PC-3 (cell line): Measurements from ENCODE around the gene SSBP2. TPM values are rescaled to one million over a fixed set of nuclear protein-coding genes. Genes with fewer than 3 reads are reported as not detected.

Source experiments
- ATAC-seq: fragments of 200-7000 bp; cut with Tn5 transposase; 2 replicates; pipeline ENCODE4 v1.9.1; 2020; ENCODE audit warnings: mild to moderate bottlenecking, moderate library complexity
- BruUV-seq: library from RNA; stranded (reverse); fragments of 400-500 nt; replicated peaks from 2 replicates; lab custom pipeline; 2021; lab: Mats Ljungman, UMichigan
- CTCF ChIA-PET: fragments of 300-600 bp; sonication (Branson Sonifier 250); formaldehyde crosslinking; loops from one replicate; lab custom pipeline; 2022; ENCODE audit warnings: antibody characterized with exemption; lab: Charles Lee
- POLR2A ChIA-PET: fragments of 300-600 bp; sonication (Branson Sonifier 250); formaldehyde crosslinking; loops from one replicate; lab custom pipeline; 2022; ENCODE audit warnings: antibody characterized with exemption; ENCODE audit not compliant: unreplicated experiment; lab: Charles Lee
- DNase-seq: peaks from one replicate; pipeline ENCODE4 v3.0.0-alpha.2; 2015
- H2AFZ ChIP-seq: fragments of 300-600 bp; sonication (generic); 2 replicates; pipeline ENCODE4 v1.6.0; 2016; ENCODE audit warnings: antibody characterized with exemption, low read length
- H3F3A ChIP-seq: fragments of 300-600 bp; sonication (generic); one replicate; pipeline ENCODE4 v1.6.0; 2017; ENCODE audit warnings: antibody characterized with exemption, low read length, control low read depth, mild to moderate bottlenecking; ENCODE audit not compliant: unreplicated experiment
- H3K27ac ChIP-seq: fragments of 300-600 bp; sonication (generic); 2 replicates; pipeline ENCODE4 v1.5.1; 2016; ENCODE audit warnings: mild to moderate bottlenecking, low read length
- H3K27me3 ChIP-seq: fragments of 300-600 bp; sonication (generic); 2 replicates; pipeline ENCODE4 v1.6.1; 2016; ENCODE audit warnings: low read length, mixed read lengths
- H3K36me3 ChIP-seq: fragments of 300-600 bp; sonication (generic); 2 replicates; pipeline ENCODE4 v1.6.1; 2016; ENCODE audit warnings: low read depth, mixed run types, low read length, mixed read lengths
- H3K4me1 ChIP-seq: fragments of 300-600 bp; sonication (generic); 2 replicates; pipeline ENCODE4 v1.5.1; 2016; ENCODE audit warnings: low read length; ENCODE audit not compliant: insufficient read depth
- H3K4me2 ChIP-seq: fragments of 300-600 bp; sonication (generic); 2 replicates; pipeline ENCODE4 v1.6.0; 2016; ENCODE audit warnings: low read length
- H3K4me3 ChIP-seq: fragments of 300-600 bp; sonication (generic); 2 replicates; pipeline ENCODE4 v1.5.1; 2016; ENCODE audit warnings: mild to moderate bottlenecking, low read length, mixed read lengths
- H3K79me2 ChIP-seq: fragments of 300-600 bp; sonication (generic); 2 replicates; pipeline ENCODE4 v1.6.1; 2017; ENCODE audit warnings: low read length, mixed read lengths
- H3K9ac ChIP-seq: fragments of 300-600 bp; sonication (generic); 2 replicates; pipeline ENCODE4 v1.6.0; 2016; ENCODE audit warnings: mild to moderate bottlenecking, low read length
- H3K9me2 ChIP-seq: fragments of 300-600 bp; sonication (generic); replicated peaks from 2 replicates; pipeline ENCODE4 v1.6.1; 2016; ENCODE audit warnings: mixed run types, low read length, mixed read lengths
- H3K9me3 ChIP-seq: fragments of 300-600 bp; sonication (generic); 2 replicates; pipeline ENCODE4 v1.6.1; 2016; ENCODE audit warnings: low read length, mixed read lengths
- H4K20me1 ChIP-seq: fragments of 300-600 bp; sonication (generic); 2 replicates; pipeline ENCODE4 v1.6.1; 2016; ENCODE audit warnings: low read length, mixed read lengths
- EZH2 ChIP-seq: fragments of 300-600 bp; sonication (generic); IDR thresholded peaks from one replicate; pipeline ENCODE4 v1.6.1; 2017; ENCODE audit warnings: antibody characterized with exemption, mild to moderate bottlenecking, low read length; ENCODE audit not compliant: unreplicated experiment
- EZH2phosphoT487 ChIP-seq: fragments of 300-600 bp; sonication (generic); IDR thresholded peaks from 2 replicates; pipeline ENCODE4 v1.6.1; 2018; ENCODE audit warnings: mild to moderate bottlenecking, antibody characterized with exemption, low read length, borderline replicate concordance
- intact Hi-C: fragments of 100-400 bp; cut with micrococcal nuclease; formaldehyde crosslinking; loops from 2 replicates; pipeline ENCODE4 v1.9.0; 2023
- total RNA-seq: library from RNA; depleted of rRNA; stranded (reverse); fragments of >200 nt; gene quantifications from 2 replicates; pipeline ENCODE4 v1.2.3, GENCODE V29; 2014
- TF ChIP-seq, protein P1 (sequence below): fragments of 300-600 bp; sonication (generic); conservative IDR thresholded peaks from 2 replicates; pipeline ENCODE4 v1.5.1; 2017; ENCODE audit warnings: antibody characterized with exemption, low read depth, mild to moderate bottlenecking, low read length

SSBP2 gene
- total RNA-seq, 1 experiment from 2014 or later, result 5.8 TPM

DNA sequence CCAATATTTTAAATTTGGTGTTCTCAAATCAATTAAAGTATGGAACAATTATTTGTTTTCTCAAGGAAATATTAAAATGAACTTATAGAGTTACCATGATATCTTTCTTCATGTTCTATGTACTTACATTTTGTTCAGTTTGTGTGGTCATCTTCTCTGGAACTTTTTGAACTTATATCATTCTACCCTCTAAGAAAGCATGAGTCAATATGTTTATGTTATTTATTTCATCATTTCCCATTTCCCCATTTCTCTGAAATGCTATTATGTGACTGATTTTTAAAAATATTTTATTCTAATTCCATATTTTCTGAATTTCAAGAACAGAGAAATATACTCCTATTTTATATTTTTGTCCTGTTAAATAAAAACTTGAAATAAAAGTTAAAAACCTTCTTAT, 233.4 kb downstream of the SSBP2 start:
- Histone ChIP-seq H3F3A (no peaks in the 10 kb centered on the region), H3K27ac (no peak overlapping the region), H3K4me3 (no peak overlapping the region), H3K4me1 (no peaks in the 10 kb centered on the region; the same call in 1 of the 2 replicates), H3K9me2 (no peaks in the 10 kb centered on the region), H4K20me1 (no peaks in the 10 kb centered on the region), H3K36me3 (no peaks in the 10 kb centered on the region), H3K9ac (no peak overlapping the region), H3K9me3 (no peaks in the 10 kb centered on the region), H3K27me3 (no peaks in the 10 kb centered on the region), H3K4me2 (no peak overlapping the region), H2AFZ (no peak overlapping the region), H3K79me2 (no peaks in the 10 kb centered on the region)
- ChIA-PET POLR2A (no interaction called here), CTCF (no interaction called here)
- ATAC-seq, result no peak
- no peak for DNase-seq
- intact Hi-C loops, result no loop called here
- TF ChIP-seq EZH2 (no peak), EZH2phosphoT487 (no peak)
- TF ChIP-seq, protein P1, sequence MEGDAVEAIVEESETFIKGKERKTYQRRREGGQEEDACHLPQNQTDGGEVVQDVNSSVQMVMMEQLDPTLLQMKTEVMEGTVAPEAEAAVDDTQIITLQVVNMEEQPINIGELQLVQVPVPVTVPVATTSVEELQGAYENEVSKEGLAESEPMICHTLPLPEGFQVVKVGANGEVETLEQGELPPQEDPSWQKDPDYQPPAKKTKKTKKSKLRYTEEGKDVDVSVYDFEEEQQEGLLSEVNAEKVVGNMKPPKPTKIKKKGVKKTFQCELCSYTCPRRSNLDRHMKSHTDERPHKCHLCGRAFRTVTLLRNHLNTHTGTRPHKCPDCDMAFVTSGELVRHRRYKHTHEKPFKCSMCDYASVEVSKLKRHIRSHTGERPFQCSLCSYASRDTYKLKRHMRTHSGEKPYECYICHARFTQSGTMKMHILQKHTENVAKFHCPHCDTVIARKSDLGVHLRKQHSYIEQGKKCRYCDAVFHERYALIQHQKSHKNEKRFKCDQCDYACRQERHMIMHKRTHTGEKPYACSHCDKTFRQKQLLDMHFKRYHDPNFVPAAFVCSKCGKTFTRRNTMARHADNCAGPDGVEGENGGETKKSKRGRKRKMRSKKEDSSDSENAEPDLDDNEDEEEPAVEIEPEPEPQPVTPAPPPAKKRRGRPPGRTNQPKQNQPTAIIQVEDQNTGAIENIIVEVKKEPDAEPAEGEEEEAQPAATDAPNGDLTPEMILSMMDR, result no peak
- no TSS peak for BruUV-seq

DNA sequence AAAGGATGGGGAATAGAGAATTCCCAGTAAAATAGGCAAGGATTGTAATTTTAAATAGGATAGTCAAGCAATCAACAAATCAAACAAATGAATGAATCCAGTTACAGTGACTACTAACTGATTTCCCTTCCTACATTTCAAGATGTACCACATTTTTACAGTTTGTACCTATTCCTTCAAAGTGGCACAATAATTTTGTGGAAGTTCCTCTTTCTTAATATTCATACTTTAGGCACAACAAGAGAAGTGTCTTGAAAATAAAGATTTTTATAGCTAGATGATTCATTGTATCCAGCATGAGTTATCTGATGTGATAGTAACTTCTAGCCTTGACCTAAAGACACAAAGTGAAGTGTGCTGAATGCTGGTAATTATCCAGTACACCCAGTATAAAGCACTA, 234.8 kb downstream of the SSBP2 start:
- Histone ChIP-seq H3K9ac (no peak overlapping the region), H3K4me1 (no peaks in the 10 kb centered on the region; the same call in 1 of the 2 replicates), H3K27me3 (no peaks in the 10 kb centered on the region), H3K9me2 (no peaks in the 10 kb centered on the region), H2AFZ (no peak overlapping the region), H3K36me3 (no peaks in the 10 kb centered on the region), H3K79me2 (no peaks in the 10 kb centered on the region), H3K4me3 (no peak overlapping the region), H3K9me3 (no peaks in the 10 kb centered on the region), H3K4me2 (no peak overlapping the region), H4K20me1 (no peaks in the 10 kb centered on the region), H3K27ac (no peak overlapping the region), H3F3A (no peaks in the 10 kb centered on the region)
- TF ChIP-seq EZH2phosphoT487, result no peak
- intact Hi-C loops, result no loop called here
- ChIA-PET CTCF (no interaction called here), POLR2A (no interaction called here)
- ATAC-seq (peak; percentile 18; the same call in 1 of the 2 replicates), DNase-seq (no peak)
- BruUV-seq, result no TSS peak

DNA sequence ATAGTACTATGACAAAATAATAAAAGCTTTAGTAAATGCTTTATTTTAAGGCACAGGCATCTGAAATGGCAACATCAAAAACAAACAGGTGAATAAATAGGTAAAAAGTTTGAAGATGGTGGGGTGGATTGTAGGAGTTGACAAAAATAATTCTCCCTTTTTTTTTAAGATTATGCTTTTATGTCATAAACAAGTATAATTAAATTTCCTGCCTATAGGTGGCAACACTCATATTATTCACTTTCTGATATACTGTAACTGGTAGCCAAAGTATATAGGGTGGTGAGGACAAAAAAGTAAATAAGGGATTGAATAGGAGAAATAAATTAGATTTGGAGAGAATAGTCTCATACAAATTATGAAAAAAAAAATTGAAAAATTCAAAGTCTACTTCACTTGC, 236.9 kb downstream of the SSBP2 start:
- Histone ChIP-seq H3K9me2 (no peaks in the 10 kb centered on the region), H3K36me3 (no peaks in the 10 kb centered on the region), H3K9ac (no peak overlapping the region), H3K27ac (no peak overlapping the region), H3K4me3 (no peak overlapping the region), H3F3A (no peaks in the 10 kb centered on the region), H3K4me1 (no peaks in the 10 kb centered on the region; the same call in 1 of the 2 replicates), H2AFZ (no peak overlapping the region), H4K20me1 (no peaks in the 10 kb centered on the region), H3K9me3 (no peaks in the 10 kb centered on the region), H3K4me2 (no peak overlapping the region), H3K79me2 (no peaks in the 10 kb centered on the region), H3K27me3 (no peaks in the 10 kb centered on the region)
- ChIA-PET POLR2A (no interaction called here), CTCF (no interaction called here)
- ATAC-seq, result 0 out of 2 replicates have a peak, but pooled peaks have one; percentile 31
- intact Hi-C loops, result loop anchor here (2.0 kb wide), 2 partner anchors 89 to 235 kb away; no protein-coding TSS in a partner anchor
- DNase-seq, result peak; percentile 34
- no peak for TF ChIP-seq EZH2phosphoT487
- TF ChIP-seq, protein P1, result peak; percentile 53
- no TSS peak for BruUV-seq
